ENCODE results near the gene ERICH2.

The ERICH2 gene

GRCh38 chr2:170779304-170779703 is 9.1 kb downstream of the ERICH2 start:
- H3K36me3 ChIP-seq (ENCODE audit: control insufficient read depth in 2 of 2, insufficient read depth in 1 of 2, low read length in 2 of 2): no peaks in the 10 kb centered on the region
- H3K4me1 ChIP-seq (ENCODE audit: control insufficient read depth, insufficient read depth, low read length): no peaks in the 10 kb centered on the region
- CTCF ChIA-PET: interaction anchor here (0.6 to 0.8 kb wide), 2 partner anchors 11 to 409 kb away, joined by 3 read pairs; no protein-coding TSS in a partner anchor
- H3K9me3 ChIP-seq (ENCODE audit: control insufficient read depth, insufficient read depth, low read depth, low read length): no peaks in the 10 kb centered on the region
- no peak overlapping the region for H3K27ac ChIP-seq (ENCODE audit: extremely low read depth, low read depth, low read length)
- POLR2A ChIA-PET: no interaction called here
- no peak for TF ChIP-seq ZNF398 (tag by site-specific recombination; IDR thresholded peaks at IDR 0.05)
- TF ChIP-seq ZNF544 (tag by site-specific recombination; IDR thresholded peaks at IDR 0.05): no peak
- TF ChIP-seq ZNF335 (tag by site-specific recombination; conservative IDR thresholded peaks at IDR 0.05): no peak
- no peak for TF ChIP-seq ZNF704 (tag by site-specific recombination; IDR thresholded peaks at IDR 0.05)
- no peak overlapping the region for H3K4me3 ChIP-seq (ENCODE audit: low read depth, low read length)

- ChIA-PET CTCF (interaction anchor here (0.7 to 1.5 kb wide), 2 partner anchors 22 to 33 kb away, joined by 4 to 6 read pairs; no protein-coding TSS in a partner anchor), POLR2A (no interaction called here)
Observed at GRCh38 chr2:170782673-170783072, 12.5 kb downstream of the ERICH2 start.

GRCh38 chr2:170783549-170783948 is 13.4 kb downstream of the ERICH2 start:
- POLR2A ChIA-PET: no interaction called here

More at GRCh38 chr2:170782673-170783072, 12.5 kb downstream of the ERICH2 start:
- no peak overlapping the region for H3K4me3 ChIP-seq (ENCODE audit: low read depth, low read length)
- H3K36me3 ChIP-seq (ENCODE audit: control insufficient read depth in 2 of 2, insufficient read depth in 1 of 2, low read length in 2 of 2): no peaks in the 10 kb centered on the region
- no peaks in the 10 kb centered on the region for H3K9me3 ChIP-seq (ENCODE audit: control insufficient read depth, insufficient read depth, low read depth, low read length)
- no peaks in the 10 kb centered on the region for H3K4me1 ChIP-seq (ENCODE audit: control insufficient read depth, insufficient read depth, low read length)
- no peak overlapping the region for H3K27ac ChIP-seq (ENCODE audit: extremely low read depth, low read depth, low read length)
- TF ChIP-seq ZNF404 (tag by site-specific recombination; IDR thresholded peaks at IDR 0.05) (no peak), ZNF121 (tag by site-specific recombination; IDR thresholded peaks at IDR 0.05) (peak; percentile 60; the same call in 1 of the 2 replicates)

More at GRCh38 chr2:170783549-170783948, 13.4 kb downstream of the ERICH2 start:
- Histone ChIP-seq H3K36me3 (ENCODE audit: control insufficient read depth in 2 of 2, insufficient read depth in 1 of 2, low read length in 2 of 2) (no peaks in the 10 kb centered on the region), H3K27ac (ENCODE audit: extremely low read depth, low read depth, low read length) (no peak overlapping the region), H3K4me3 (ENCODE audit: low read depth, low read length) (no peak overlapping the region), H3K9me3 (ENCODE audit: control insufficient read depth, insufficient read depth, low read depth, low read length) (no peaks in the 10 kb centered on the region), H3K4me1 (ENCODE audit: control insufficient read depth, insufficient read depth, low read length) (no peaks in the 10 kb centered on the region)
- CTCF ChIA-PET: interaction anchor here (1.5 kb wide), 1 partner anchor 32 kb away, joined by 6 read pairs; no protein-coding TSS in a partner anchor
- no peak for TF ChIP-seq ZNF426 (tag by site-specific recombination; IDR thresholded peaks at IDR 0.05)
- no peak for TF ChIP-seq ZNF501 (tag by site-specific recombination; IDR thresholded peaks at IDR 0.05)
- TF ChIP-seq ZNF624 (tag by site-specific recombination; IDR thresholded peaks at IDR 0.05): no peak
- TF ChIP-seq FEZF1 (tag by site-specific recombination; IDR thresholded peaks at IDR 0.05): no peak
- TF ChIP-seq ZNF341 (tag by site-specific recombination; IDR thresholded peaks at IDR 0.05; ENCODE audit: low read depth): no peak
- TF ChIP-seq ZNF488 (tag by site-specific recombination; IDR thresholded peaks at IDR 0.05): no peak
- no peak for TF ChIP-seq ZNF707 (tag by site-specific recombination; IDR thresholded peaks at IDR 0.05)
- no peak for TF ChIP-seq SCRT2 (tag by site-specific recombination; IDR thresholded peaks at IDR 0.05)
- no peak for TF ChIP-seq ZNF449 (tag by site-specific recombination; IDR thresholded peaks at IDR 0.05)
- no peak for TF ChIP-seq PRDM1 (tag by site-specific recombination; IDR thresholded peaks at IDR 0.05)
- no peak for TF ChIP-seq ZNF560 (tag by site-specific recombination; IDR thresholded peaks at IDR 0.05; ENCODE audit: borderline replicate concordance)
- no peak for TF ChIP-seq ZNF660 (tag by site-specific recombination; IDR thresholded peaks at IDR 0.05)
- no peak for TF ChIP-seq ZFHX2 (tag by site-specific recombination; conservative IDR thresholded peaks at IDR 0.05)
- no peak for TF ChIP-seq BCL11A (tag by site-specific recombination; IDR thresholded peaks at IDR 0.05; ENCODE audit: low read depth)
- no peak for TF ChIP-seq ZNF555 (tag by site-specific recombination; conservative IDR thresholded peaks at IDR 0.05)

Measured in HEK293 (cell line).